ENCODE results near the gene SEPTIN12.

The SEPTIN12 gene, protein sequence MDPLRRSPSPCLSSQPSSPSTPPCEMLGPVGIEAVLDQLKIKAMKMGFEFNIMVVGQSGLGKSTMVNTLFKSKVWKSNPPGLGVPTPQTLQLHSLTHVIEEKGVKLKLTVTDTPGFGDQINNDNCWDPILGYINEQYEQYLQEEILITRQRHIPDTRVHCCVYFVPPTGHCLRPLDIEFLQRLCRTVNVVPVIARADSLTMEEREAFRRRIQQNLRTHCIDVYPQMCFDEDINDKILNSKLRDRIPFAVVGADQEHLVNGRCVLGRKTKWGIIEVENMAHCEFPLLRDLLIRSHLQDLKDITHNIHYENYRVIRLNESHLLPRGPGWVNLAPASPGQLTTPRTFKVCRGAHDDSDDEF

DNA sequence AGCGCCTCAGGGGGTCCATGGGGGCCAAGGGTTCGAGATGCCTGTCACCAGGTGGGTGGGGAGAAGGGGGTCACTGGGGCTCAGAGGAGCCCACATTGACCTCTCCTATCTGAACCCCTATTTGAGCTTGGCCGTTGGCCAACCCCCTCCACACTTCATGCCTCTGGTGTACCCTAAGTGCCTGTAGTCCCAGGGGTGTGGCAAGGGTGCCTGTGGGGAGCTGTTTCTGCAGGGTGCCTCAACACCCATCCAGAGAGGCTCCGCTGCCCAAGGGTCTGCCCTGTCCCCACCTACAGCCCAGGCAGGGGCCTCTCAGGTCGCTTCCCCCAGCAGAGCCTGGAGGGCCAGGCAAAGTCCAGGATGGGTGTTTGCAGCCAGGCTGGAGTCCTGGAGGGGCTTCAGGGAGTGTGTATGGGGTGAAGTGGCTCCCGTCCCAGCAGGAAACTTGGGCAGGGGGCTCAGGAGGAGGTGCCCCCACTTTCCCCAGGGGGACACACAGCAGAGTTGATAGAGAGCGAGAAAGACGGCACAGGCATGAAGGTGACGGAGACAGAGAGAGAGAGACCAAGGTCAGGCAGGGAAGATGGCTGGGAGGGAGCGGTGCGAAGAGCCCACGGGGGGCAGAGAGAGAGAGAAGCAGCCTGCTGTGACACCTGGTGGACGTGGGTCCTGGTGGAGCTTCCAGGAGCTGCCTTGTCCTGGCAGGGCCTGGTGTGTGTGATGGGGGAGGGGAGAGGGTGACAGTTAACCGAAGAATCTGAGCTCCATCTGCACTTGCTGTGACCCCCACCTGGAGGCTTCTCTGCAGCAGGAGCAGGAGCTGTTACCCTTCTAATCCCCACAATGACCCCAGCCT lies at the start of gene SEPTIN12:
Gene SEPTIN12, minus strand, starts transcription at position 719 of the 856 bp plus-strand sequence. Its CDS starts 700 bp downstream, at position 19.
- ATAC-seq, result no peak

DNA sequence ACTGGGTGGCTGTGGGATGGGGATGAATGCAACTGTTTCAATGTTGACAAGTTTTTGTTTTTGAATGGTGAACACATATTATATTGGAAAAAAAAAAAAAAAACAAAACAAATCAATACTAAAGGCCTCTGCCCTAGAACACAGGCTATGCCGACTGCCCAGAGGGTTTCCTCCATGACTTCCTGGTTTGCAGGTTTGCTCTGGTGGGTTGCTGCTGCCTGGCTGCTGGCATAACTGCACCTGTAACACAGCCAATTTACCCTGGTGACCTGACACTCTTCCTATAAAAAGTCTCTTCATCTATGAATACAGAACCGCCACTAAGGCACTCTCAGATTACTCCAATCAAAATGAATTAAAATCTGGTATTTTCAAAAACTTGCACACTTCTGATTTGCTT lies 48.6 kb upstream of the SEPTIN12 start:
- ATAC-seq, result no peak

DNA sequence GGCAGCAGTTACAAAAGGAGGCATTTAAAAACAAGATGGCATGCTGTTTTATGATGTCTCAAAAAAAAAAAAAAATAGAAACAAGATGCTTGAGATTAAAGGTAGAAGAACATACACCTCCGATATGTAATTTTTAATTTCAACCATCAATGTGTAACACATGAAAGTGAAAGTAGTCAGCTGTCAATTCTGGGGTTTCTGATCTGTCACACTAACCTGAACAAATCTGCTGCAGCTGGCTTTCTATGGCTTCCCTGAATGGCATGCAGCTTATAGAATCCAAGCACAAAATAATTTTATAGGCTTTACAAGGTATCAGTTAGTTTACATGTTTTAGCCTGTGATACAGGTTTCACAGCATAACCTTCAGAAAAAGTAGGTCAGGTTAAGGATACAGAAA lies 45.4 kb upstream of the SEPTIN12 start:
- peak; percentile 60 to 69 for ATAC-seq

DNA sequence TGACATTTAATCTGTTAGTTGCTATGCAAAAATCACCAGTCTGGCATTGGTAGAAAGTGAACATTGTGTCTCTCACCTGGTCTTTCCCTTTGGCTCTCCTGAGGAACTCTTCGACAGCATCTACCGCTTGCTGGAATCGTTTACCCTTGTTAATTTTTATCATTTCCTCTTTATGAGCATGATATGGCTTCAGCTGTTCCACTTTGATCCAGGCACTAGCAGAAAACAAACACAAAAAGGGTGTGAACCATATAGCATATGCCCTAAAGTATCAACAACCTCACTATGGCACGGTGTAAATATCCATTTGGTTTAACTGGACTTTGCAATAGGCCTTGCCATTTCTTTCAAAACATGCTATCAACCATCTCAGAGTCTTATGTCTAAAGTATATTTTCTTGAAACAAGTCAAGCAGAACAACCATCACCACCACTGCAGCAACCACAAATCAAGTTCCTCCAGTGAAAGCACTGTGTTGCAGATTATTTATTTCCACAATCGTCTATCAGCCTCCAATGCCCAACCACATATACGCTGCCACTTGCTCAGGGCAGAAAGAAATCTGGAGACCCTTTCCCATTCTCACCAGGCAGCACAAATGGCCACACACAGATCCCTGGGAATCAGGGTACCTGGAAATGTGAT lies 44.7 kb upstream of the SEPTIN12 start:
- no peak for ATAC-seq

DNA sequence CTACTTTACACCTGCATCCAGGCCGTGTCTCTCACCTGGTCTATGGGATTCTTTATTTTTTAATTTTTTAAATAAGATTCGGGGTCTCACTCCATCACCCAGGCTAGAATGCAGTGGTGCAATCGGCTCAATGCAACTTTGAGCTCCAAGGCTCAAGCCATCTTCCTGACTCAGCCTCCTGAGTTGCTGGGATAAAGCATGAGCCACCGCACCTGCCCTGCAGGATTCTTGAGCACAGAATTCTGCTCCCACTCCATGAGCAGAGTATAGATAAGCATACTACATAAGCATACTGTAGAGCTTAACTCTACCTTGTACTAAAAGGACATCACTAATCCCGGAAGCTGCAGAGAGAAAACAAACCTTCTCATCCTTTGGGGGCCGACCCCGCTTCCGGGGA lies 43.5 kb upstream of the SEPTIN12 start:
- ATAC-seq, result no peak

DNA sequence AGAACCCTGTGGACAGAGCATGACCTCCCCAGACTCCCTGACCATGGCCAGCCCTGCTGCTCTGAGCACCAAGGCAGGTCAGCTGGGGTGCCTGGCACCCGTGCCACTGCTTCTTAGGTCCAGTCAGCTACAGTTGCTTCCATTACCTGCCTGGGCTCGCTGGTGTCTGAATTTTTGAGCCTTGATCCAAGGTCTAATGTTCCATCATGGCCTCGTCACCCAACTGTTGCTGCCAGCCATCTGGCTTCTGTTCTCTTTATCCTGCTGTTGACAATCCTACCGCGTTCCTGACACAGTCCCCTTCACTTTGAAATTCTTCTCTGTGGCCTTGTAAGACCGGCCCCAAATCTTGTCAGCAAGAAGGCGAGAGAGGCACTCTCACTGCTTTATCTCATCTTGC lies 42.3 kb upstream of the SEPTIN12 start:
- no peak for ATAC-seq

DNA sequence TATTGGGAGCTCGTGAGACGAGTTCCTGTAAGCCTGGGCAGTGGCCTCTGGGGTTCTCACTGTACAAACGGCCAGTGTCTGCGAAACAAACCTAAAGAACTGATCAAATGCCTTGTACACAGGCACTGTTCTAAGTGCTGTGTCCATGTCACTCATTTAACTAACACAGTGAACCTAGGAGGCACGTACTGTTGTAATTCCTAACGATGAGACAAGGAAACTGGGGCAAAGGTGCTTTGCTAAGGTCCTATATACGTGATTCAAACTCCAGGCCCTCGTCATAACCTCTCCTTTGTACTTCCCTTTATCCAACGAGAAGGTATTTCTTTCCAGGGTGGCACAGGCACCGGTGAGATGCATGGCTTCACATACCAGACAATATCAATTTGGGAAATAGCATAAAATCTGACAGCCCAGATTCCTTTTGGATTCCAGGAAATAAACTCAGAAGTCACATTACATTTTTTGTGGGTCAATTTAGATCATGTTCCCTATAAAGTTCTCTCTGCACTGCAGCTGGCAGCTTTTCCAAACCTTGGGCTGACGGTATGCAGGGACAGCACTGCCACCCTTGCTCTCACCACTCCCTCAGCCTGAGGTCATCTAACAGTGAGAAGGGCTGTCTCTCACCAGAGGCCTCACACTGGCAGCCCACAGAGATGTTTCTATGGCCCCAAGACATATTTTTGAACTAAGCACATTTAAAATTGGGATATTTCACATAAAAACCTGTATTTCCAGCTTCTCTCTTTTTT lies 40.6 kb upstream of the SEPTIN12 start:
- no peak for ATAC-seq

DNA sequence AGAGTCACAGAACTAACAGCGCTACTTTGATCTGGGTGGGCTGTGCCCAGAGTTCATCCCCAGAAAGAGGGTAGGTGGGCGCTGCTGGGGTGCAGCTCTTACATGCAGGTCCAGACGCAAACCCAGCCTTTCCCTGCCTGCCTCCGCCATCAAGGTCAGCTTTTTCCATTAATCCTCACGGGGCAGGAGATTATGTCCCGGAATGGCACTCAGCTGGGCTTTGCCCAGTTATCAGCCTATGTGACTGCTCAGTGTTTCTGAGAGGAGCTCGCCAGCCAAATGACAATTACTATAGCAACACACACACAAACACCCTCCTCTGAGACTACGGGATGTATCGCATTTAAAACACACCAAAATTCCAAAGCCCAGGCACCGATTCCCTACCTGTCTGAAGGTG lies 38.8 kb upstream of the SEPTIN12 start:
- ATAC-seq, result no peak

DNA sequence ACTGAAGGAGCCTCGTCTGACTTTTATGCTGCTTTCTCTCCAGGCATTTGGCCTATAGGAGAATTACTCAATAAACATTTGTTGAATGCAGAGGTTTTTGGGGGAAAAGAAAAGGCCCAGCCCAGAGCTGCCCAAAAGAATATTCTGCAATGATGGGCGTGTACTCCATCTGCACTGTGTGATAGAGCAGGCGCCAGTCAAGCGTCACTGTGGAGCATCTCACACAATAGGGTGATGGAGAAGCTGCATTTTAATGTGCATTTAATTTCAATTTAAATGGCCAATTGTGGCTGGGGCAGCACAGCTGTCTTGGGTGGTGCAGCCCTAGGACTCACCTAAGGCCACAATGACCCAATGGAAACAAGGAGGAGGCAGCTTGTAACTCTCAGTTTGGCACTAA lies 38.4 kb upstream of the SEPTIN12 start:
- no peak for ATAC-seq

DNA sequence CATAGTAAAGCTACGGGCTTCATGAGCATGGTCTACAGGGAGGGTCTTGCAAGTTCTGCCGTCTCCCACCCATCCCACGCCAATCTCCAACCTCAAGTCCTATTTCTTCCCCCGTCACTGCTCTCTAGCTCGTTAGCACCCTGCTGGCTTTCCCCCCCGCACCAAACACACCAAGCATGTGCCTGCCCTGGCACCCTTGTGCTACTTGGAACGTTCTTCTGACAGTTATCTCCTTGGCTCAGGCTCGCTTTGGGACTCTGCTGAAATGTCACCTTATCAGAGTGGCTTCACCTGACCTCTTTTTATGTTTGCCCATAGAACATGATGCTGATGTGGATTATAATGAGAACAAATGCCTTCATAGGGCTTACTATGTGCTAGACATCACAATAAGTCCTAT lies 37.1 kb upstream of the SEPTIN12 start:
- no peak for ATAC-seq

DNA sequence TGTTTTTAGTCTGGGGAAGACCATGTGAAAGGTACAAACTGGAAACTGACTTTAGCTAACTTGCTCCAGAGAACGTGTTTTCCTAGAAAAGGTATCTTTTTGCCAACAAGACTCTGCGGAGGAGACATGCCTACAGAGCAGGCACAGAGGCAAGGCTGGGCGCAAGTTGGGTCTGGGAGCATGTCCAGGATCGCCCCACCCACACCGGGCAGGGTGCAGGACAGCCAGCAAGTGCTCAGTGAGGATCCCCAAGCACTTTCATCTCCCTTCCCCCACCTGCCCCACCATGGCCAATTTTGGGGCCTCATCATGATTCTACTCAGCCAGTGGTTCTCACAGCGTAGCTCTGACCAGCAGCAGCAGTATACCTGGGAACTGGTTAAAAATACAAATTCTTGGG lies 32.5 kb upstream of the SEPTIN12 start:
- ATAC-seq, result no peak

DNA sequence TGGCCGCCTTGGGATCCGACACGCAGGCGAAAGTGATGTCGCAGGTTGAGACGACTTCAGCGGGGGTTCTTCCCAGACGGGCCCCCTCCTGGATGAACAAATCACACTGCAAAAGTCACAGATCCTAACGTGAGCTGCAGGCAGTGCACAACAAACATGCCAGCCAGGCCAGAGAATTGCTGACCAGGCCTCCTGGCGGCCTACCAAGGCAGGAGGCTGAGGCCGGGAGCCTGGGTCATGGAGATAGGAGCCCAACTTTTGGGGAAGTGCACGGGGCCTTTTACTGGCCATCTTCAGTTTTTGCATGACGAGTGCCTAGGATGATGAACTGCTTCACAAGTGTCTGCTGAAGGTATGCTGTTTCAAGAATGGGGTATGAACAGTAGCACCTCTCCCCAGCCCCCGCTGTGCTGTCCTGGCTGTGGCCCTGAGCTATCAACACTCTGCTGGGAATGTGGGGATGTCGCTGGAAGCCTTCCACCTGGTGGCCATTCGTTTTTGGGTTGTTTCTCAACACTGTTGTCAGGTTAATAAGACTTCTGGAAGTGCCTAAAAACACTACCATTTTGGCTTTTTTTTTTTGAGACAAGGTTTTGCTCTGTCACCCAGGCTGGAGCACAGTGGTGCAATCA lies 26.5 kb upstream of the SEPTIN12 start:
- ATAC-seq, result no peak

DNA sequence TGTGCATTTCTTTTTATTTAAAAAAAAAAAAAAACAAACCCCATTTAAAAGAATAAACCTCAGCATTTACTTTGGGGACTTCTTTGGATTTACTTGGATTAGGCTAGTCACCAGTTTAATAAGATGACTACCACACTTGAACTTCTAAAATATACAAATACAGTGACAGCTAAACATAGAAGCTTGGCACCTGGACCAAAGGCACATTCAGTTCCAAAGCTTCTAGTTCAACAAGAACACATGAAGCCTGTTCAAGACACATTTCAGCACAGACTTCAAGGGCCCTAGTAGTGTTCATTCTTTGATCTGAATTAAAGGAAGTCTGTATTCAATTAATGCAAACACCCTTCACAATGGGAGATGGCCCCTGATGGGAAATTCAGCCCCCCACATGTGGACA lies 25.9 kb upstream of the SEPTIN12 start:
- no peak for ATAC-seq

DNA sequence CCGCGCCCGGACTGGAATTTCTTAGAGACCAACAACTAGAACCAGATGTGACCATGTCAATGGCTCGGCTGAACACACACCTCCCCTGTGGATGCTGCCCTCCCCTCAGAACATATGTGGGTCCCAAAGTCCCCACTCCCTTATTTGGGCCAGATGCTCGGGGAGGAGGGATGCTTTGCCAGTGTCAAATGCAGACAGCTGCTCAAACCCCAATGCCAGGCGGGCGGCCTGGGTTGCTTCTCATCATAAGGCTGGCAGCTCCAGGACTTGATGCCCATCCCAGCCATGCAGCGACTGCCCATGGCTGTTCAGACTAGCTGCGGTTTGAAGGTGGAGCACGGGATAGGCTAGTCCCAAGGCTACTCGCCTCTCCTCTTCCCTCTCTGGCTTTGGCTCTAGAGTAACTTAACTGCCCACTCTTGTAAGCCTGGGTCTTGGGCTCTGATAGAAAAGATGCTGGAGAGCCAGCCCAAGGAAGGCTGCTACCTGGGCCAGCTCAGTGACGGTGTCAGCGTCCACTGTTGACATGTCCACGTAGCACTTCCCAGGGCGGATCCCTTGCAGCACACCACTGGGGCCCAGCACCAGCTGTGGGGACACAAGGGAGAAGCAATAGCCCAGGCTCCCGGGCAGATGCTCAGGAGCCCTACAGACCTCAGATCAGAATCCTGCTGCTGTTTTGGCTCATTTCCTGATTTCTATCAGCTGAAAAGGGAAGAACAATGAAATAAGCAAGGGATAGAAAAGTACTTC lies 25.3 kb upstream of the SEPTIN12 start:
- no peak for ATAC-seq

DNA sequence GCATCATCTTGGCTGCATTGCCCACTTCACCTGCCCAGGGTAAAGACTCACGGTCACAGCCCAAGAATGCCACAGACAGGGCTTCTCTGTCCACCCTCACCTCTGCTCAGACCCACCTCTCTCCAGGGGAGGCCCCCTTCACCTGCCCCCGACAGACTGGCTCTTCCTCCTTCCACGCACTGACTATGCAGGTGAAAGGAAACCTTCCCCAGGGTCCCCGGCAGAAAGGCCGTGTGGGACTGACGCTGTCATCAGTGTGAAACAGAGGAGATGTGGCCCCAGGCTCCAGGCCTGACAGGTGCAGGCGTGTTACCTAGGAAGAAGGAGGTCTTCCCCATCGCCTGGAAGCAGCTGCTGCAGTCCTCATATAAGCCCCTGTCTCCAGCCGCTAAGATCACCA lies 23.6 kb upstream of the SEPTIN12 start:
- ATAC-seq, result no peak

DNA sequence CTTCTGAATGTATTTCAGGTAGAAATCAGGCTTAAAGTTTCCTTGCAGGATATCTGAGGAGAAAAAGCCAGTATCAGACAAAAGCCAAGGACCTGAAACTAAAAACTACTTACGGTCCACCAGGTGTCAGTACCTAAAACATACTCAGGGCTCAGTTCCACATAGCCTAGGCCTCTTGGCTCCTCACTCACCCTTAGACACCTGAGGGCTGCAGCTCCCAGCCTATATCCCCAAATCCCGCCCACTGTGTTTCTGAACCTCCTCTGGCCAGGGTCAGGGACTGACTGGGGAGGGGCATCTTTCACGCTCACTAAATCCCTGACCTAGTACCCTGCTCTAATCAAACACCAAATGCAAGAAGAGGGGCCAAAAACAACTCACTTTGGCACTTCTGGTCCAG lies 23.1 kb upstream of the SEPTIN12 start:
- no peak for ATAC-seq

DNA sequence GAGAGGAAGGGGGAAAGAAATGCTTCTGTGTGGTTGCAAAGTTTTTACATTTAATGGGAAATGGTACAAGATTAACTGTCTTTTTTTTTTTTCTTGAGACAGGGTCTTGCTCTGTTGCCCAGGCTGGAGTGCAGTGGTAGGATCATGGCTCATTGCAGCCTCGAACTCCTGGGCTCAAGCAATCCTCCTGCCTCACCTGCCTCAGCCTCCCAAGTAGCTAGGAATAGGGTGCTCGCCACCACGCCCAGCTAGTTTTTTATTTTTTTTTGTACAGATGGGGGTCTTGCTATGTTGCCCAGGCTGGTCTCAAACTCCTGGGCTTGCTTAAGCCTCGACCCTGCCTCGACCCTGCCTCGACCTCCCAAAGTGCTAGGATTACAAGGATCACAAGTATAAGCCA lies 18.1 kb upstream of the SEPTIN12 start:
- ATAC-seq, result no peak

DNA sequence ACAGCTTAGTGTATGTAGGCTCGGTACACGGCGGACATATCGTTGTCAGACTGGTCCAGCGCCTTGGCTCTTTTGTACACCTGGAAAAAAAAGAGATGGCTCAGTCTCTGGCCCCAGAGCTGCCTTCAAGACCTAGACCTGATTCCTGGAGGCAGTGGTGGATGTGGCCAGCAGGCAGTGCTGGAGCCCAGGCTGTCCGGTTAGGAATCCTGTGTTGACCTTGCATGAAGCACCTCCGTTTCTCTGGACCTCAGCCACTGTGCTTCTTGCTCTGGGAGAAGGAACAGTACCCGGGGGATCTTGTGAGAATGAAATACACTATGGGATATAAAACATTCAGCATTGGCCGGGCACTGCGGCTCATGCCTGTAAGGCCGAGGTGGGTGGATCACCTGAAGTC lies 17.1 kb upstream of the SEPTIN12 start:
- ATAC-seq, result no peak

DNA sequence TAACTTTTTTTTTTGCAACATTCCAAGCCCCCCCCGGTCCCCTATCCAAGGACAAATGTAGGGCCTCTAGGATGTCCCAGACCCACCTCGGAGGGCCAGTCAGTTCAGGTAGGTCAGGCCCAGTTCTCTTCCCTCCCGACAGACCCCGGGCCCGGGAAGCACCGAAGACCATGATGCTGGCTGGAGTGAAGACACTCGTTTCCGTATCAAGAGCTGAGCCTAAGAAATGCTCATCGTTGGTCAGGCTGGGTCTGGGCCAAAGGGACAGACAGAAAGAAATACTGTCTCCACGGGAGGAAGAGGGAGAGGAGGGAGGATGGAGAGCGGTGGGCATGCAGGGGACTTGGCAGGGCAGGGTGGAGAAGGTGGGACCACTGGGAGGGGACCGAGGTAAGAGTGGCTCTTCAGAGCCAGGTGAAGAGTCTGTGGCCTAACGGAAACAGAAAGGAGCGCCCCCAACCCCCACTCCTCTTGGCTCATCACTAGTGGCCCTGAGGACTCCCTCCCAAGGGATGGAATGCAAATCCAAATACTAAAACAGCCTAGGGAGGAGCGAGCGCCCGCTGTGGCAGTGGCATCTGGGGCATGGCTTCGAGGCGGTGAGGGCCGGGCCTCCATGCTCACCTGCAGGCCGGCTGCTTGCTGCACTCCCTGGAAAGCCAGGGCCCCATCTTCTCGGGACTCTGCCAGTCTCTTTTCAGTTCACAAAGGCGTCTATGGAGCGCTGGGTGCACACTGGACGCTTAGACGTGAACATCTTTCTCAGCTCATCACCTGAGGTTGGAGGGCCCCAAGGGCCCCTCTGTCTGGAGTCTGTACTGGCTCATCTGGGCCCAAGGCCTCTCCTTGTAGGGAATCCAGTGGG lies 16.0 kb upstream of the SEPTIN12 start:
- no peak for ATAC-seq

DNA sequence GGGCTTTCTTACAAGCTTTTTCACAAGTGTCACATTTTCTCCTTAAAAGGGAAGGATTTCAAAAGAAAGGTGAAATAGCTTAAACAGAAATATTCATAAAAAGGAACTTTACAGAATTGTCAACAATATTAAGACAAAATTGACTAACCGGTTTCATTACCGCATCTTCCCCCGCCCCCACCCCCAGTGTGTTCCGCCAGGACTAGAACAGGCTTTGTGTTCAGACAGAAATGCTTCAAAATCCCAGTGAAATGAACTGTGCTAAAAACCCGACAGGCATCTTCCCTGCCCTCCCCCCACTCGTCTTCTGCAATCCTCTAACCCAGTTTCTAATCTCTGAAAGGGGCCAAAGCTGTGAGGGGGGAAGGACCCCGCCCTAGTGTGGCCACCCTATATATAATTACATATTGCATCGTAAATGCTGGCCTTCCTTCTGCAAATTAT lies 15.3 kb upstream of the SEPTIN12 start:
- ATAC-seq, result no peak

Measured in activated CD4-positive, CD25-positive, alpha-beta regulatory T cell treated with anti-CD3 and anti-CD28 coated beads, Interleukin-2, amount 50 U/mL, for 24 hours (primary cell).